K562 (cell line): Measurements from ENCODE around the gene ITPR2. TPM values are rescaled to one million over a fixed set of nuclear protein-coding genes. Genes with fewer than 3 reads are reported as not detected.

Source experiments
- AFF1 ChIP-seq, 2 experiments: fragments of 450-650 bp; IDR thresholded peaks; 2 replicates each; pipeline ENCODE4 v1.6.1; 2018; ENCODE audit warnings: mild to moderate bottlenecking in 2 of 2, low read depth in 1 of 2; ENCODE audit not compliant: partially characterized antibody in 2 of 2
- BCLAF1 ChIP-seq, 2 experiments: fragments of 450-650 bp in 1 of 2; IDR thresholded peaks; 2 replicates each; pipeline ENCODE4 v1.6.1; 2011 to 2017; ENCODE audit warnings: low read depth in 2 of 2, antibody characterized with exemption in 1 of 2, borderline replicate concordance in 1 of 2, low read length in 1 of 2, mild to moderate bottlenecking in 1 of 2, mixed read lengths in 1 of 2; ENCODE audit not compliant: control insufficient read depth in 1 of 2
- CBX1 ChIP-seq: sonication (generic); IDR thresholded peaks from 2 replicates; pipeline ENCODE4 v1.6.1; 2016; ENCODE audit warnings: antibody characterized with exemption, low read depth, mild to moderate bottlenecking
- FOXJ2 ChIP-seq: fragments of 200-800 bp; sonication (Bioruptor generic); IDR thresholded peaks from 2 replicates; pipeline ENCODE4 v1.6.1; 2016; ENCODE audit warnings: missing genetic modification characterization, missing compliant biosample characterization
- HBP1 ChIP-seq: fragments of 450-650 bp; formaldehyde crosslinking; IDR thresholded peaks from 2 replicates; pipeline ENCODE4 v1.4.0; 2022; ENCODE audit warnings: missing genetic modification characterization
- HES1 ChIP-seq: fragments of 450-650 bp; IDR thresholded peaks from 2 replicates; pipeline ENCODE4 v1.6.1; 2016; ENCODE audit warnings: low read depth, mild to moderate bottlenecking, moderate library complexity
- HNRNPH1 ChIP-seq: fragments of 200-400 bp; formaldehyde crosslinking; optimal IDR thresholded peaks from 2 replicates; pipeline ENCODE3; 2017; ENCODE audit warnings: low read depth, mild to moderate bottlenecking, low read length, moderate library complexity
- KDM1A ChIP-seq, 2 experiments: fragments of 450-650 bp; IDR thresholded peaks; 2 replicates each; pipeline ENCODE4 v1.6.1; 2016; ENCODE audit warnings: mild to moderate bottlenecking in 2 of 2
- KLF16 ChIP-seq: IDR thresholded peaks from 2 replicates; pipeline ENCODE4 v1.6.1; 2016; ENCODE audit warnings: antibody characterized with exemption
- LCOR ChIP-seq: sonication (generic); formaldehyde crosslinking; IDR thresholded peaks from 2 replicates; pipeline ENCODE4 v1.8.0; 2022; ENCODE audit warnings: mild to moderate bottlenecking, missing genetic modification reagents
- NCOR1 ChIP-seq: fragments of 450-650 bp; IDR thresholded peaks from 2 replicates; pipeline ENCODE4 v1.6.1; 2016; ENCODE audit warnings: mild to moderate bottlenecking, moderate library complexity
- NFRKB ChIP-seq: fragments of 450-650 bp; IDR thresholded peaks from 2 replicates; pipeline ENCODE4 v1.6.1; 2016; ENCODE audit warnings: low read depth
- PKNOX1 ChIP-seq: fragments of 450-650 bp; IDR thresholded peaks from 2 replicates; pipeline ENCODE4 v1.6.1; 2016
- POLR2B ChIP-seq: fragments of 450-650 bp; IDR thresholded peaks from 2 replicates; pipeline ENCODE4 v1.6.1; 2018; ENCODE audit warnings: low read depth; ENCODE audit not compliant: partially characterized antibody
- TARDBP ChIP-seq: fragments of 450-650 bp; IDR thresholded peaks from 2 replicates; pipeline ENCODE4 v1.6.1; 2016
- ZNF224 ChIP-seq: sonication (generic); formaldehyde crosslinking; IDR thresholded peaks from 2 replicates; pipeline ENCODE4 v1.8.0; 2022; ENCODE audit warnings: mild to moderate bottlenecking, missing genetic modification reagents
- polyA plus RNA-seq, 8 experiments: library from polyadenylated mRNA; depleted of rRNA in 4 of 8; stranded (reverse) in 5 of 8; unstranded in 3 of 8; fragments of >200 nt; fragmentation: Nextera tagmentation in 2 of 8; fragmentation: Illumina TruSeq in 1 of 8; extraction: Ambion mirVana in 2 of 8; extraction: Trizol in 1 of 8; gene quantifications; 2 replicates each; pipeline versions ENCODE4 v1.2.1 to v1.2.3, GENCODE V29; 2011 to 2014; ENCODE audit warnings: inconsistent platforms in 1 of 8, missing spikeins in 1 of 8
- total RNA-seq, 7 experiments: library from RNA; depleted of rRNA in 6 of 7; stranded (reverse); fragments of >200 nt in 6 of 7; fragmentation: Illumina TruSeq in 2 of 7; extraction: Trizol in 2 of 7; gene quantifications; 2 replicates each; pipeline versions ENCODE4 v1.2.1 to v1.2.3, GENCODE V29; 2011 to 2021; ENCODE audit warnings: low replicate concordance in 1 of 7
- TF ChIP-seq, protein P1 (sequence below): fragments of 200-800 bp; sonication (Bioruptor generic); IDR thresholded peaks from 2 replicates; pipeline ENCODE4 v1.6.1; 2017; ENCODE audit warnings: missing genetic modification characterization, missing compliant biosample characterization

Gene ITPR2
- total and polyA plus RNA-seq, 9 of the 15 experiments (the other 6 are each of a cell fraction or from before 2014, with no cell fraction given), result 0.21 to 3.3 (median 0.95) TPM

DNA sequence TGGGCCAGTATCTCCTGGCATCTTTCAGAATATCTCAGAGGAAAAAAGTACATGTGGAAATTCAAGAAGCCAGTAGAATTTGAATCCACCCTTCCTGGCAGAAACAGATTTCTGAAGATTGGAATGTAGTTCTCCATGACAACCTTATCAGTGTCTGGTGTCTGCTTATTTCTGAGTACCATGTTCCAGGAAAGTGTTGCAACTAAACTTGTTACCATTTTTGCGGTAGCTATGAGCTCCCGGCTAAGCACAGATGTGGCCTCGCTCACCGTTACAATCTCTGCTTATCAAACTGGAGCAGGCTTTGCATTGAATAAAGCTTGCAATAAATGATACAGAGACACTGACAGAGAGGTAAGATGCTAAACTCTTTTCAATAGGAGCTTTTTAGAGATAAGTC is 13.0 kb upstream of the ITPR2 start (continued):
- TF ChIP-seq BCLAF1 (IDR thresholded peaks at IDR 0.05; ENCODE audit: borderline replicate concordance in 1 of 2, control insufficient read depth in 1 of 2, low read depth in 2 of 2, low read length in 1 of 2), result no peak
- TF ChIP-seq POLR2B, result no peak
- TF ChIP-seq CBX1, result no peak
- peak; percentile 88 for TF ChIP-seq NCOR1
- TF ChIP-seq FOXJ2 (tag), result peak; percentile 88
- TF ChIP-seq, protein P1, sequence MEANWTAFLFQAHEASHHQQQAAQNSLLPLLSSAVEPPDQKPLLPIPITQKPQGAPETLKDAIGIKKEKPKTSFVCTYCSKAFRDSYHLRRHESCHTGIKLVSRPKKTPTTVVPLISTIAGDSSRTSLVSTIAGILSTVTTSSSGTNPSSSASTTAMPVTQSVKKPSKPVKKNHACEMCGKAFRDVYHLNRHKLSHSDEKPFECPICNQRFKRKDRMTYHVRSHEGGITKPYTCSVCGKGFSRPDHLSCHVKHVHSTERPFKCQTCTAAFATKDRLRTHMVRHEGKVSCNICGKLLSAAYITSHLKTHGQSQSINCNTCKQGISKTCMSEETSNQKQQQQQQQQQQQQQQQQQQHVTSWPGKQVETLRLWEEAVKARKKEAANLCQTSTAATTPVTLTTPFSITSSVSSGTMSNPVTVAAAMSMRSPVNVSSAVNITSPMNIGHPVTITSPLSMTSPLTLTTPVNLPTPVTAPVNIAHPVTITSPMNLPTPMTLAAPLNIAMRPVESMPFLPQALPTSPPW (CRISPR knock-in tag), result peak; percentile 58
- TF ChIP-seq TARDBP, result peak; percentile 58; the same call in 1 of the 2 replicates
- no peak for TF ChIP-seq ZNF224 (CRISPR knock-in tag)
- no peak for TF ChIP-seq HBP1 (CRISPR knock-in tag)
- 0 out of 2 replicates have a peak, but pooled peaks have one; percentile 6 for TF ChIP-seq PKNOX1
- TF ChIP-seq KLF16, result peak; percentile 93
- TF ChIP-seq NFRKB, result no peak
- no peak for TF ChIP-seq HNRNPH1
- no peak for TF ChIP-seq LCOR (CRISPR knock-in tag)
- peak; percentile 92 for TF ChIP-seq HES1
- TF ChIP-seq AFF1 (IDR thresholded peaks at IDR 0.05; ENCODE audit: low read depth in 1 of 2, partially characterized antibody in 2 of 2), result no peak
- peak; percentile 99 for TF ChIP-seq KDM1A (IDR thresholded peaks at IDR 0.05)
